HepG2 (cell line): ENCODE results near the gene IL17F. TPM values are rescaled to one million over a fixed set of nuclear protein-coding genes. Genes with fewer than 3 reads are reported as not detected.

Experiments used
- ATAC-seq: fragments of 200-7000 bp; cut with Tn5 transposase; 3 replicates; pipeline ENCODE4 v1.9.1; 2020; ENCODE audit warnings: mild to moderate bottlenecking, moderate library complexity
- BruUV-seq: library from RNA; stranded (reverse); fragments of 400-500 nt; replicated peaks from 2 replicates; lab custom pipeline; 2021; lab: Mats Ljungman, UMichigan
- CTCF ChIA-PET: fragments of 300-600 bp; formaldehyde crosslinking; extraction: SDS; loops from one replicate; lab custom pipeline; 2021; ENCODE audit warnings: low total read pairs, inconsistent platforms, low intra/inter-chr PET ratio; lab: Yijun Ruan, JAX
- POLR2A ChIA-PET: fragments of 350-600 bp; sonication (Branson Sonifier 250); formaldehyde crosslinking; loops from one replicate; lab custom pipeline; 2020; ENCODE audit warnings: antibody characterized with exemption, inconsistent platforms; lab: Yijun Ruan, JAX
- DNase-seq: peaks from one replicate; pipeline ENCODE4 v3.0.0-alpha.2; 2015; ENCODE audit warnings: low spot score
- FAIRE-seq: peaks from 3 replicates; lab custom pipeline; 2011; peaks lifted over from hg19 to GRCh38; lab: Jason Lieb, UNC
- H2AFZ ChIP-seq: one replicate; pipeline ENCODE4 v1.6.1; 2011; ENCODE audit warnings: low read length, inconsistent platforms
- H3K27ac ChIP-seq: fragments of 300-600 bp; 3 replicates; pipeline ENCODE4 v1.8.0; 2011; ENCODE audit warnings: mixed run types, mild to moderate bottlenecking, mixed read lengths, low read length, inconsistent platforms; ENCODE audit not compliant: insufficient read depth; ENCODE audit errors: extremely low read length
- H3K27me3 ChIP-seq, 2 experiments: fragments of 200-600 bp in 1 of 2; 2 replicates in 1 of 2; 3 replicates in 1 of 2; pipeline versions ENCODE4 v1.6.0 to v1.8.0; 2011; ENCODE audit warnings: low read length in 2 of 2, mild to moderate bottlenecking in 2 of 2, moderate library complexity in 2 of 2, inconsistent platforms in 1 of 2; ENCODE audit not compliant: insufficient read depth in 2 of 2, control insufficient read depth in 1 of 2
- H3K36me3 ChIP-seq, 2 experiments: fragments of 200-600 bp in 1 of 2; replicated peaks in 1 of 2; 2 replicates in 1 of 2; 3 replicates in 1 of 2; pipeline versions ENCODE4 v1.5.1 to v1.8.0; 2011; ENCODE audit warnings: low read length in 2 of 2, inconsistent platforms in 1 of 2; ENCODE audit not compliant: insufficient read depth in 2 of 2, control insufficient read depth in 1 of 2
- H3K4me1 ChIP-seq: 2 replicates; pipeline ENCODE4 v1.5.1; 2012; ENCODE audit warnings: low read length, inconsistent platforms; ENCODE audit not compliant: insufficient read depth
- H3K4me2 ChIP-seq: 2 replicates; pipeline ENCODE4 v1.6.0; 2011; ENCODE audit warnings: low read depth, low read length, inconsistent platforms
- H3K4me3 ChIP-seq, 3 experiments: fragments of 200-600 bp in 1 of 3; sonication (generic), shearing (Covaris generic) in 1 of 3; replicated peaks in 1 of 3; 2 replicates each; pipeline ENCODE4 v1.5.1; 2011 to 2016; ENCODE audit warnings: low read length in 3 of 3, inconsistent platforms in 2 of 3, low read depth in 2 of 3, mild to moderate bottlenecking in 2 of 3, control low read depth in 1 of 3, mixed read lengths in 1 of 3; ENCODE audit not compliant: insufficient read depth in 1 of 3
- H3K79me2 ChIP-seq: one replicate; pipeline ENCODE4 v1.6.1; 2011; ENCODE audit warnings: low read length, inconsistent platforms; ENCODE audit not compliant: insufficient read depth
- H3K9ac ChIP-seq: 2 replicates; pipeline ENCODE4 v1.6.0; 2011; ENCODE audit warnings: mild to moderate bottlenecking, low read depth, low read length, inconsistent platforms; ENCODE audit not compliant: insufficient read depth
- H3K9me3 ChIP-seq: 2 replicates; pipeline ENCODE4 v1.5.1; 2012; ENCODE audit warnings: mild to moderate bottlenecking, low read length
- H4K20me1 ChIP-seq: 2 replicates; pipeline ENCODE4 v1.6.0; 2011; ENCODE audit warnings: inconsistent platforms, mild to moderate bottlenecking, low read length, moderate library complexity; ENCODE audit not compliant: insufficient read depth
- ETV6 ChIP-seq: sonication (generic); formaldehyde crosslinking; conservative IDR thresholded peaks from 2 replicates; pipeline ENCODE4 v1.4.0; 2020; ENCODE audit warnings: missing genetic modification reagents
- FOXP1 ChIP-seq, 2 experiments: fragments of 450-650 bp in 1 of 2; IDR thresholded peaks; 2 replicates each; pipeline ENCODE4 v1.6.1; 2017 to 2018; ENCODE audit warnings: antibody characterized with exemption in 1 of 2
- HINFP ChIP-seq: sonication (generic); formaldehyde crosslinking; IDR thresholded peaks from 2 replicates; pipeline ENCODE4 v1.4.0; 2020; ENCODE audit warnings: low read depth, mild to moderate bottlenecking, missing genetic modification reagents
- KAT2B ChIP-seq: fragments of 150-350 bp; IDR thresholded peaks from 2 replicates; pipeline ENCODE4 v1.6.1; 2014; ENCODE audit warnings: low read depth, low read length, borderline replicate concordance
- MXI1 ChIP-seq: IDR thresholded peaks from 3 replicates; pipeline ENCODE4 v1.6.1; 2012; ENCODE audit warnings: low read depth, low read length, inconsistent platforms, borderline replicate concordance
- PHF20 ChIP-seq: sonication (generic); formaldehyde crosslinking; IDR thresholded peaks from 2 replicates; pipeline ENCODE4 v1.5.0; 2020; ENCODE audit warnings: mild to moderate bottlenecking, missing genetic modification reagents
- POLR2A ChIP-seq, 2 experiments: IDR thresholded peaks; 2 replicates each; pipeline ENCODE4 v1.6.1; 2011; ENCODE audit warnings: low read depth in 2 of 2, low read length in 2 of 2, mild to moderate bottlenecking in 1 of 2, moderate library complexity in 1 of 2; ENCODE audit not compliant: insufficient read depth in 1 of 2
- POLR2AphosphoS5 ChIP-seq: IDR thresholded peaks from 2 replicates; pipeline ENCODE4 v1.6.1; 2012; ENCODE audit warnings: low read depth, low read length
- POLR2G ChIP-seq: fragments of 200-400 bp; formaldehyde crosslinking; IDR thresholded peaks from 2 replicates; pipeline ENCODE4 v1.6.1; 2018; ENCODE audit warnings: mild to moderate bottlenecking, low read depth, low read length, moderate library complexity
- RBM22 ChIP-seq: fragments of 200-400 bp; formaldehyde crosslinking; optimal IDR thresholded peaks from 2 replicates; pipeline ENCODE3; 2017; ENCODE audit warnings: mild to moderate bottlenecking, low read length, moderate library complexity
- SAP130 ChIP-seq: IDR thresholded peaks from 2 replicates; pipeline ENCODE4 v1.6.1; 2016; ENCODE audit warnings: low read depth
- SETDB1 ChIP-seq: sonication (generic); formaldehyde crosslinking; IDR thresholded peaks from 2 replicates; pipeline ENCODE4 v1.5.1; 2020; ENCODE audit warnings: missing genetic modification reagents, mild to moderate bottlenecking, borderline replicate concordance
- SIX1 ChIP-seq: sonication (generic); formaldehyde crosslinking; IDR thresholded peaks from 2 replicates; pipeline ENCODE4 v1.4.0; 2020; ENCODE audit warnings: missing genetic modification reagents, borderline replicate concordance
- SNAI1 ChIP-seq: sonication (generic); formaldehyde crosslinking; IDR thresholded peaks from 2 replicates; pipeline ENCODE4 v1.5.0; 2020; ENCODE audit warnings: mild to moderate bottlenecking, missing genetic modification reagents, borderline replicate concordance
- ZNF260 ChIP-seq: sonication (generic); formaldehyde crosslinking; IDR thresholded peaks from 2 replicates; pipeline ENCODE4 v1.4.0; 2020; ENCODE audit warnings: missing genetic modification reagents, low read depth, mild to moderate bottlenecking, borderline replicate concordance
- ZNF780A ChIP-seq: sonication (generic); formaldehyde crosslinking; IDR thresholded peaks from 2 replicates; pipeline ENCODE4 v1.8.0; 2022; ENCODE audit warnings: mild to moderate bottlenecking, missing genetic modification reagents, moderate library complexity
- ZNF784 ChIP-seq: sonication (generic); formaldehyde crosslinking; IDR thresholded peaks from 2 replicates; pipeline ENCODE4 v1.5.1; 2020; ENCODE audit warnings: missing genetic modification reagents, mild to moderate bottlenecking, borderline replicate concordance
- WGBS: methylation state at CpG from one replicate; pipeline ENCODE4 v1.1.6; 2017; ENCODE audit warnings: low lambda C conversion rate; 5-methylcytosine and 5-hydroxymethylcytosine counted together
- in situ Hi-C: cut with HindIII; loops from 2 replicates; pipeline ENCODE4 v1.10.0; 2017; ENCODE audit warnings: low pct_unique_long_range_greater_than_20kb; ENCODE audit not compliant: extremely low pct_ligation_motif_present
- intact Hi-C: fragments of 100-400 bp; cut with micrococcal nuclease; formaldehyde crosslinking; loops from one replicate; pipeline ENCODE4 v1.10.0; 2022; ENCODE audit not compliant: unreplicated experiment
- polyA plus RNA-seq, 8 experiments: library from polyadenylated mRNA; depleted of rRNA in 3 of 8; stranded (reverse) in 7 of 8; unstranded in 1 of 8; fragments of >200 nt; fragmentation: Illumina TruSeq in 4 of 8; extraction: Trizol in 4 of 8; gene quantifications; 2 replicates each; pipeline versions ENCODE4 v1.2.1 to v1.2.3, GENCODE V29; 2011 to 2016; ENCODE audit warnings: low read depth in 4 of 8, missing spikeins in 1 of 8, mixed read lengths in 1 of 8; ENCODE audit not compliant: insufficient read depth in 1 of 8
- total RNA-seq, 5 experiments: library from RNA; depleted of rRNA; stranded (reverse); fragments of >200 nt; fragmentation: Illumina TruSeq; extraction: Trizol; gene quantifications; 2 replicates each; pipeline ENCODE4 v1.2.3, GENCODE V29; 2016; ENCODE audit warnings: low read depth in 1 of 5

The IL17F gene
- total and polyA plus RNA-seq, 2 of the 13 experiments (the other 11 are each of a cell fraction or from before 2014, with no cell fraction given): not detected

- FAIRE-seq (no peak), DNase-seq (no peak), ATAC-seq (peak; percentile 6)
- Histone ChIP-seq H3K4me1 (no peaks in the 10 kb centered on the region), H3K4me2 (no peak overlapping the region), H3K9me3 (no peaks in the 10 kb centered on the region), H3K27me3 (no peaks in the 10 kb centered on the region), H3K27ac (no peak overlapping the region), H3K9ac (no peak overlapping the region), H3K4me3 (no peak overlapping the region), H3K79me2 (no peaks in the 10 kb centered on the region), H4K20me1 (no peaks in the 10 kb centered on the region), H3K36me3 (peaks cover 16 to 43% of the 10 kb centered on the region in 2 experiments), H2AFZ (no peak overlapping the region)
- intact Hi-C loops: loop anchor here (10.0 kb wide), 1 partner anchor 176 kb away; the partner anchor contains the start of gene PKHD1
- POLR2A ChIA-PET: no interaction called here
- WGBS: 97% methylated on average over 6 of the region's 6 CpGs
- CTCF ChIA-PET: no interaction called here
- in situ Hi-C loops: loop anchor here (5.0 kb wide), 1 partner anchor 99 kb away; no protein-coding TSS in a partner anchor
- TF ChIP-seq POLR2G (0 out of 2 replicates have a peak, but pooled peaks have one; percentile 4), SIX1 (CRISPR knock-in tag) (no peak)
- no TSS peak for BruUV-seq
These were observed 16.9 kb upstream of the IL17F start for GRCh38 chr6:52261229-52261628.

GRCh38 chr6:52260634-52261033 lies 16.3 kb upstream of the IL17F start:
- intact Hi-C loops: loop anchor here (10.0 kb wide), 1 partner anchor 176 kb away; the partner anchor contains the start of gene PKHD1
- FAIRE-seq: no peak
- 95% methylated on average over 3 of the region's 3 CpGs for WGBS
- TF ChIP-seq POLR2A (IDR thresholded peaks at IDR 0.05; ENCODE audit: insufficient read depth in 1 of 2, low read depth in 2 of 2, low read length in 2 of 2) (0 out of 4 replicates have a peak, but pooled peaks of 1 of the 2 experiments have one; percentile 24), RBM22 (peak; percentile 48), ZNF784 (no peak), POLR2AphosphoS5 (peak; percentile 18; the same call in 1 of the 2 replicates), ETV6 (CRISPR knock-in tag) (no peak), SAP130 (CRISPR knock-in tag) (no peak), HINFP (CRISPR knock-in tag) (no peak), PHF20 (CRISPR knock-in tag) (no peak), ZNF260 (CRISPR knock-in tag) (no peak), MXI1 (no peak), KAT2B (no peak), FOXP1 (IDR thresholded peaks at IDR 0.05) (no peak), FOXP1 (CRISPR knock-in tag; IDR thresholded peaks at IDR 0.05) (no peak), SETDB1 (no peak), SNAI1 (no peak), ZNF780A (no peak)

More at GRCh38 chr6:52260634-52261033, 16.3 kb upstream of the IL17F start:
- no TSS peak for BruUV-seq
- Histone ChIP-seq H3K4me2 (no peak overlapping the region), H3K36me3 (peaks cover 12 to 37% of the 10 kb centered on the region in 2 experiments), H3K27me3 (no peaks in the 10 kb centered on the region; a peak in 2 of 5 replicates), H3K4me1 (no peaks in the 10 kb centered on the region), H3K4me3 (no peak overlapping the region), H2AFZ (no peak overlapping the region), H3K79me2 (no peaks in the 10 kb centered on the region), H4K20me1 (no peaks in the 10 kb centered on the region), H3K9ac (no peak overlapping the region), H3K27ac (no peak overlapping the region), H3K9me3 (no peaks in the 10 kb centered on the region)
- CTCF ChIA-PET: interaction anchor here (0.8 kb wide), 1 partner anchor 98 kb away, joined by 3 read pairs; no protein-coding TSS in a partner anchor
- POLR2A ChIA-PET: no interaction called here
- peak; percentile 4; the same call in 2 of the 3 replicates for ATAC-seq
- in situ Hi-C loops: loop anchor here (5.0 kb wide), 1 partner anchor 98 kb away; no protein-coding TSS in a partner anchor
- no peak for DNase-seq
